Omental fat pad (tissue), 4 donors: Measurements from ENCODE around the gene DPP3. TPM values are rescaled to one million over a fixed set of nuclear protein-coding genes. Genes with fewer than 3 reads are reported as not detected.
"Not testable (repeated sequence)": the region's sequence is repeated elsewhere in the genome, so short reads cannot be mapped to it uniquely, and the experiment has no call there.

ENCODE experiments used
- ATAC-seq: fragments of 150-250 bp; one replicate; pipeline ENCODE4 v1.9.1; 2016; ENCODE audit warnings: mild to moderate bottlenecking, moderate library complexity; ENCODE audit not compliant: low FRiP score
- DNase-seq: peaks from one replicate; pipeline ENCODE4 v3.0.0-alpha.2; 2019; ENCODE audit warnings: low spot score
- CTCF ChIP-seq, 3 donors: fragments of 450-650 bp; IDR thresholded peaks; one replicate each; pipeline ENCODE4 v1.5.1; 2016 to 2017; ENCODE audit warnings: antibody characterized with exemption in 3 of 3, mild to moderate bottlenecking in 3 of 3, moderate library complexity in 2 of 3
- total RNA-seq, 4 donors: library from RNA; depleted of rRNA; stranded (reverse); fragments of >200 nt; gene quantifications; one replicate each; pipeline ENCODE4 v1.1.0, GENCODE V29; 2016

DPP3 gene
- total RNA-seq, 4 donors from 2014 or later: 13.9 to 23.9 (median 21.0) TPM

- no peak for TF ChIP-seq CTCF (IDR thresholded peaks at IDR 0.05)
- no peak for DNase-seq
- ATAC-seq: no peak
Measured at GRCh38 chr11:66457826-66458225, 22.4 kb upstream of the DPP3 start.

GRCh38 chr11:66459138-66459778 lies 21.0 kb upstream of the DPP3 start:
- ATAC-seq (no peak), DNase-seq (no peak)
- TF ChIP-seq CTCF (IDR thresholded peaks at IDR 0.05): no peak

DNA sequence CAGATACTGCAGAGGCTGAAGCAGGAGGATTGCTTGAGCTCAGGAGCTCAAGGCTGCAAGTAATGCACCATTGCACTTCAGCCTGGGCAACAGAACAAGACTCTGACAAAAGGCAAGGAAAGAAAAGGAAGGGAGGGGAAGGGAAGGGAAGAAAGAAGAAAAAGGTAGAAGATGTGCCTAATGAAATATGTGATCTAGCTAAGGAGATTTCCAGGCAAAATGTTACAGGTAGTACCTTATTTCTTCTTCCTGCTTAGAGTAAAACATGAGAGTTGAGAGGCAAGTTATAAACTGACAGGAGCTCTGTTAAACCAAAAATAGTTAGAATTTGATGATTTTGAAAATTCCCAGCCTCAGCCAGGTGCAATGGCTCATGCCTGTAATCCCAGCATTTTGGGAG lies 18.2 kb upstream of the DPP3 start:
- DNase-seq (no peak), ATAC-seq (no peak)
- TF ChIP-seq CTCF (IDR thresholded peaks at IDR 0.05): no peak

GRCh38 chr11:66462911-66463310 lies 17.3 kb upstream of the DPP3 start:
- TF ChIP-seq CTCF (IDR thresholded peaks at IDR 0.05): no peak
- DNase-seq: no peak
- no peak for ATAC-seq

DNA sequence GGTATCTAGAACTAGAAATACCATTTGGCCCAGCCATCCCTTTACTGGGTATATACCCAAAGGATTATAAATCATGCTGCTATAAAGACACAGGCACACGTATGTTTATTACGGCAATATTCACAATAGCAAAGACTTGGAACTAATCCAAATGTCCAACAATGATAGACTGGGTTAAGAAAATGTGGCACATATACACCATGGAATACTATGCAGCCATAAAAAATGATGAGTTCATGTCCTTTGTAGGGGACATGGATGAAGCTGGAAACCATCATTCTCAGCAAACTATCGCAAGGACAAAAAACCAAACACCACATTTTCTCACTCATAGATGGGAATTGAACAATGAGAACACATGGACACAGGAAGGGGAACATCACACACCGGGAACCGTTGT lies 16.1 kb upstream of the DPP3 start:
- DNase-seq: not testable (repeated sequence)

DNA sequence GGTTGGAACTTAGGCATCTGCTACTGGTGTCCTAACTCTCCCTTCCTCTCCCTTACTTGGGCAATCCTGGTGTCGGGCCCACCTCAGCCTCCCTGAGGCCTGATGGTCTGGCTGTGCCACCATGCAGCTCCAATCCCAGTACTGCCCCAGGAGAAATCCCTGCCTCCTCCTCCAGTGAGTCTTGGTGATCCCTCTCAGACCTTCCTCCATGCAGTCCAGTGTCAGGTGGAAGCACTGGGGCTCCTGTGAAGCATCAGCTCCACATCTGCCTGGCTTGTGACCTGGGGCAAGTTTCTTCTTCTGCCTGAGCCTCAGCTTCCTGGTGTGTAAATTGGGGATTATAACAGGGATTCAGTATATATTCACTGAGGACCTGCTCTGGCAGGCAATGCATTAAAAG lies 15.3 kb upstream of the DPP3 start:
- TF ChIP-seq CTCF (IDR thresholded peaks at IDR 0.05): no peak
- no peak for ATAC-seq
- no peak for DNase-seq

More for the DNA sequence above, 16.1 kb upstream of the DPP3 start:
- ATAC-seq: not testable (repeated sequence)

DNA sequence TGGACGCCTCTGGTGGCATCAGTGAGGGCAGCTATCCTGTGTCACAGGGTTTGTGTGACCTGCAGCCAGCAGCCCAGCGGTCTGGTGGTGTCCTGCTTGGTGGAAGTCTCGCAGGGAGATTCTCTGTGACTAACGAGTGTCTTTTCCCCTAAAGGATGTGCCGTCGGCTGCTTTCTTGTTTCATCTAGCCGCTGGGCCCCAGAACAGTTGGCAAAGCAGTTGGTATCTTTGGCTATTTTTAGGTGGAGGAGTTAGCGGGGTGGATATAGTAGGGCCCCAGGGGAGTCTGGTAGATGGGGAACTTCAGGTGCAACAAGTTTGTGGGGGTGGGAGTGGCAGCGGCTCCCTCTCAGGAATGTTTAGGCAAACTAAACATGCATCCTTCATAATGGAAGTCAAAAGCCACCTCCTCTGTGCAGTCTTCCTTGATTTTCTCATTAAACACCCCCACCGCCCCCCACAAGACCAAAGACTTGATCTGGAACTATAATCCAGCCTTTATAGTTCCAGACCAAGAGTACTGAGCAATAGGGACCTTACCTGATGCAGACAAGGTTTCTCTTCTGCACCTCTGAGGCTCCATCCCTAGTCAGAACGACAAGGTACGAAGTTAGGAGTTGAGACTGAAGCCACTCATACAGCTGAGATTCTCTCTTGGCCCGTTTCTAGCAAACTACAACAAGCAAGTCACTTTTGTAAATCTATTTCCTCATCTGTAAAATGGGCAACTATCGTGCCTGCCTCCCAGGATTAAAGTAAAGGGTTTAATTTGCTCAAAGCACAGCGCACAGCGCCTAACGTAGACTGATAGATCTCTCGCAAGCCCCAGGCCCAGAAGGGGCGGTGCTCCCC lies 14.6 kb upstream of the DPP3 start:
- ATAC-seq: no peak
- DNase-seq: no peak
- TF ChIP-seq CTCF (IDR thresholded peaks at IDR 0.05): no peak
